Right hindlimb (tissue), 1 donor: ENCODE results near the gene RIT2.
"Not testable (repeated sequence)": the region's sequence is repeated elsewhere in the genome, so short reads cannot be mapped to it uniquely, and the experiment has no call there.

ENCODE experiments used
- DNase-seq: peaks from one replicate; pipeline ENCODE4 v3.0.0-alpha.2; 2018

RIT2 gene

DNA sequence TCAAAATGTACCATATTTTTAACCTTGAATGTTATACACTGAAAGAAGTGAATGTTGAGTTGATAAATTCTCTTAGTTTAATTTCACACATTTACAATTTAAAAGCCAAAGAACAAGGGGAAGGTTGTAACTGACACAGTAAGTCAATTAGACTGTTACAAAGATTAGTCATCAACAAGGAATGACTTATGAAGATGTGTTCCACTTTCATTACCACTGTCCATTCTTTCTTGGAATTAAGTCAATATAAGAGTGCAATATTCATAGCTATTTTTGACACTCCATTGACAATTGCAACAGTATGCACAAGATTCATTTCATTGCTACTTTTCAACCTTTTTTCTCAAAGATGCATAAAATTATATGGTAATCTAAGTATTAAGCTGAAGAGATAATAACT lies 291.3 kb downstream of the RIT2 start:
- no peak for DNase-seq

- no peak for DNase-seq
Measured at GRCh38 chr18:42822711-42823110, 292.8 kb downstream of the RIT2 start.

DNA sequence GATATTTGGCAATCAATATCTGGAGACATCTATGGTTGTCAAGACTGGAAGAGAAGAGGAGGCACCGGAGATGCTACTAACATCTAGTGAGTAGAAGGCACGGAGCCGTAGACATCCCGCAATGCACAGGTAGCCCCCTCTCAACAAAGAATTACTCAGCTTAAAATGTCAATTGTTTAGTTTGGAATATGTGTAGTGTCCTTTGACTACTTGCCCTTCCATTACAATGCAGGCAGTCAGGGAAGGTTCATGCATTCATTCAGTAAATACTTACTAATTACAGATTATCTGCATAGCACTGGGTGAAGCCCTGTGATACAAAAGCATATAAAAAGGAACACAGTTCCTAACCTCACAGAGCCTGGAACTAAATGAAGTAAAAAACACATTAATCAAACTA lies 294.0 kb downstream of the RIT2 start:
- DNase-seq: no peak

GRCh38 chr18:42814618-42815017 lies 300.9 kb downstream of the RIT2 start:
- no peak for DNase-seq

DNA sequence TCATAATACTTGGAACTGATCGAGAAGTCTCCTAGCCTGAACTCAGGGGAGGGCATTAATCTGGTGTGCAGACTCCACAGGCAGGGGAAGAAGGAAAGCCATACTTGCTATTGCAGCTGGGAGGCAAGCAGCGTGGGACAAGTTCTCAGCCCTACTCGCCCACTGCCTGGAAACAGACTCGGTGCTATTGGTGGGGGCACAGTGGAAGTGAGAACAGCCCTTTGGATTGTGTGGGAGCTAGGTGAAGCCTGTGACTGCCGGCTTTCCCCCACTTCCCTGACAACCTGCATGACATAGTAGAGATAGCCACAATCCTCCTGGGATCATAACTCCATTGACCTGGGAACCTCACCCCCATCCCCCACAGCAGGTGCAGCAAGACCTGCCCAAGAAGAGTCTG lies 301.3 kb downstream of the RIT2 start:
- DNase-seq: no peak

DNA sequence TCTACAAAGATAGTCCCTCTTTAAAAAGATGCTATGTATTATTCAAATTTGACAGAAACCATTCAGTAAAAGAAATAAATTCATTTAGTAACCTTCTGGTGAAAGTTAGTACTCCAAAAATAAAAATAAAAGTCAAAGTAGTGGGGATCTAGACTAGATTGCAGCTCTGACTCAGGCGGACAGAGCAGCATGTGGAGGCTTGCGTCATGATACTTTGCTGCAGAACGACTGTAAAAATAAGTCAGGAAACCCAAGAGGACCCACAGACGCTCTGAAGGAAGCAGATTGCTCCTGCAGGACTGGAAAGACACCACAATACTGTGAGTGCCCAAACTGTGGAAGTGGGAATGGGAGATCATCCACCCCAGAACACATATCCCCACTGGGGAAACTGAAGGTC lies 301.9 kb downstream of the RIT2 start:
- no peak for DNase-seq

DNA sequence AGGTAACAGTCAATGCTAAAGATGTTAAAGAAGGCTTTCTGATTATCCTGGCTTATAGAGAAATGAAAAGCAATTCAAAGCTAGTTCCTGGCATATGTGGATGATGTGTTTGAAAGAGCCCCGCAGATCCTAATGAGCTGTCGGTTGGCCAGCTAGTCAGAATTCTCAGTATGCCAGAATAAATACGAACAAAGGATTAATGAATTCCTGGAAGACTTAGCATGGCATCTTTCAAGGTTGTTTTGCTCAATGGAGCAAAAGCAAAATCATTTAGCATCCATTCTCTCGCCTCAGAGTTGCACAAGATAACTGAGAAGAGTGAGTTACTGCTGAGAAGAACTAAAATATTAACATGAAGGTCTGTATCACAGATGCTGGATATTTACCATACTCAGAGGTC lies 307.6 kb downstream of the RIT2 start:
- DNase-seq: no peak

DNA sequence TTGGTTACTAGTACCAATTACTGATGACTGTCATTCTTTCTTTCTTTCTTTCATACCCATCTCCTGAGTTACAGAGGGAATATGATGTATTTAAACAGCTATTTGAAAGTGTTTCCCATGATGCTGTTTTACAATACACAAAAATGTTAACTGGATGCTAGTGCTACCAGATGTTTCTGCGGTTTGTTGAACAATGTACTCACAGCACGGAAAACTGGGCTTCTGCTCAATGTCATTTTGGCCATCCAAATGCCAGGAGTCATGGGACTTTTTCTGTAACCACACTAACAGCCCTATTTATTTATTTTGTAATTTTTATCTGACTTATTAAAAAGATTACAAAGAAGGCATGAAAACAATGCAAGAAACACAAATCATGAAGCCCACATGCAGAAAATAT lies 313.8 kb downstream of the RIT2 start:
- no peak for DNase-seq

DNA sequence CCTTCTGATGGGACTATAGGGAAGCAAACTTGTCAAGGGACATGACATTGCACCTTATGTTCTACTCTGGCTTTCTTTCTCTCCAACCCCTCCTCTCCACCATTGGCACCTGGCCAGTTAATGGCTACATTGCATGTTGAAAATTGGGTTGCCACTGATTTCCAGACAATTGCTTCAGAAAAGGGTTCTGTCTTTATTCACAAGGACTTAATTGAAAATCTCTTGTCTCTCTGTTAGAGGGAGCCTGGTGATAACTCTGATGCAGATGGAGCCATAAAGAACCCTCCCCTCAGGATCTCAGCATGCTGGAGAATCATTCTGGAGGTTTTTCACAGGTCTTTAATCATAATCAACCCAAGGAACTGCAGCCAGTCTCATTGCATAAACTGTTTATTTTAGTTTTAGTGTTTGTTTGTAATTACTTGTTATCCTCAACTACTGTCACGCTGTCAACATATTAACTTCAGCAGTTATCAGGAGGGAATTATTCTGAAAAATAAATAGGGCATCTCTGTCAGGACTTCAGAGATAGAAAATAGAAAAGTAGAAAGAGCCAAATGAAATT lies 316.8 kb downstream of the RIT2 start:
- no peak for DNase-seq

- not testable (repeated sequence) for DNase-seq
Measured at GRCh38 chr18:42795213-42795789, 320.2 kb downstream of the RIT2 start.

- DNase-seq: no peak
Measured at GRCh38 chr18:42792731-42793130, 322.8 kb downstream of the RIT2 start.

- DNase-seq: no peak
Measured at GRCh38 chr18:42784632-42785031, 330.9 kb downstream of the RIT2 start.

DNA sequence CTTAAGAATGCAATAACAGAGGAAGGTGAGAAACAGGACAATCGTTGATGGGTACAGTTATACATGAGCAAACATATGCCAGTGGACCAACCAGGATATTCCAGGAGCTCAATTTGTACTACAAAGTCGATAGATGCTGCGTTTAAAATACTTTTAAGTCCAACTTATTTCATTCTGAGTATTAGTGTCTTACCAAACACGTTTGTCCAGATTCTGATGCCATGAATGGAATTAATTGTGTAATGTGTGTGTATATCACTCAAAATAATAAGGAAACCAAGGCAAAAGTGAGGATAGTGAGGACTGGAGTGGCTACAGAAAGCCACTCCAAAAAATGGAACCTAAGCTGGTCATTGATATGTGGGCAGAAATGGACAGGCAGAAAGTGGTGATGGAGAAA lies 332.6 kb downstream of the RIT2 start:
- DNase-seq: no peak

DNA sequence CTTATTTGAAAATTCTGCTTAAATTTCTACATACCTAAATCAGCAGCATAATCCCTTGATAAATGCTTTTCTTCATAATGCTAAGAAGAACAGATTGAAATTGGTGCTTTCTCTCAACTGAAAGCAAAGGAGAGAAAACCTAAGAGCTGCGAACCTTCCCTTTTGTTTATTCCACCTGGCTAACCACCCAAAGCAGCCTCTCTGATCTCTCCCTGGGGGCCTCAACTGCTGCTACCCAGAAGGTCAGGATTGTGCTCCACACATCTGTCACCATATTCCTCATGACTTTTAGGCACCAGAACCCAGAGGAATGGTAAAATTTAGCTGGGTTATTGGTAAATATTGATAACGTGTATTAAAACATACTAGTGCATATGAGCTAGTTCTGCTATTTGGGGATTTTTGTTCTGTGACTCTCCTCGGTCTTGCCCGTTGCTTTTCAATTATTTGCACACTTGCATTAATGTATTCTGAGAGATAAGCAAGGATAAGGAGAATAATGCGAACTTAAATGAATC lies 334.1 kb downstream of the RIT2 start:
- DNase-seq: no peak

DNA sequence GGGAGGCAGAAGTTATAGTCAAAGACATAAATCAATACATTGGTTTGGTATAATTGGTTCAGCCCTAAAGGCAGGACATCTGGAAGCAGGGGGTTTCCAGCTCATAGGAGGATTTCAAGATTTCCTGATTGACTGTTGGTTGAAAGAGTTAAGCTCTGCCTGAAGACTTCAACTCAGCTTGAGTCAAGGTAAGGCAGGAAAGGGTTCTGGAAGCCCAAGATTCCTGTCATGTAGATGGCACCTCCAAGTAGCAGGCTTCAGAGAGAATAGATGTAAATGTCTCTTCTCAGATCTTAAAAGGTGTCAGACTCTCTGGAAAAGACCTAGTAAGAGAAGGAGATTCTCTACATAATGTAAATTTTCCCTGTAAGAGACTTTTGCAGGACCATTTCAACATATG lies 335.3 kb downstream of the RIT2 start:
- no peak for DNase-seq

DNA sequence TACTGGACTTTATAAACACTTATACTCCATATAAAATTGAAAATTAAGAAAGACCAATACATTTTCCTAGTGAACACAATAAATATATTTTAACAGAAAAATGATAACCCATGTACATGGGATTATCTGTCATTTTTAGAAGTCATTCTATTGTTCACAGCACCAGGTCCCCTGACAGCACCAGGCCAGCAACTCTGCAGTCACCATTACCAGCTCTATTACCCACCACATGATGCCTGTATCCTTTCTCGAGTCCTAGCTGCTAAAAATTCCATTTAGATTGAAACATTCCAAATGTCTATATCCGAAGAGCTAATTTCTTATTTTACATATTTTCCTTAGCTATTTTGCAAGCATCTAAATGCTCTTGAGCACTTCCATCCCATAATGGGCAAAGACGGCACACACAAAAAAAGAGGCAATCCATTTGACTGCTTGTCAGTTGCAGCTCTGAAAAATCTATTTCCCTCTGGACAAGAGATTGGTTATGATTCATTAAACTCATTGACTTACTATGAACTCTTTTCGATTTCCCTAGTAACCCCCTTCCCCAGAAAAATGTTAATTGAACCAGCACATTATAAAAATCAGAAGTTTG lies 336.9 kb downstream of the RIT2 start:
- no peak for DNase-seq

- DNase-seq: no peak
Measured at GRCh38 chr18:42778024-42778423, 337.5 kb downstream of the RIT2 start.

DNA sequence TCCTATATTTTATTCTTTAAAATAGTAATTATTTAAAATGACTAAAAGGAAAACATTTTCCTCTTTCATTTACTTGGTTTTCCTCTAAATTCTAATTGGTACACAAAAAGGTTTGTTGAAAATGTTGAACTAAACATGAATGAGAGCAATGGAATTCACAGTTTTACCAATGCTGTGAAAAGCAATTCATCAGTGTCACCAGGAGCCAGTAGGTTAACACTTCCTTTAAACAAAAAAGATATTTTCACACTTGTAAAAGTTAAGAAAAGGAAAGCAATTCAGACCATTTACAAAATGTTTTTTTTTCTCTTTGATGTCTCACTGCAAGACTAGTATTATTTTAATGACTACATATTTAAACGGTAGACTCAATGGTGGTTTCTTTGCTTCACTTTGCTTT lies 341.6 kb downstream of the RIT2 start:
- no peak for DNase-seq

DNA sequence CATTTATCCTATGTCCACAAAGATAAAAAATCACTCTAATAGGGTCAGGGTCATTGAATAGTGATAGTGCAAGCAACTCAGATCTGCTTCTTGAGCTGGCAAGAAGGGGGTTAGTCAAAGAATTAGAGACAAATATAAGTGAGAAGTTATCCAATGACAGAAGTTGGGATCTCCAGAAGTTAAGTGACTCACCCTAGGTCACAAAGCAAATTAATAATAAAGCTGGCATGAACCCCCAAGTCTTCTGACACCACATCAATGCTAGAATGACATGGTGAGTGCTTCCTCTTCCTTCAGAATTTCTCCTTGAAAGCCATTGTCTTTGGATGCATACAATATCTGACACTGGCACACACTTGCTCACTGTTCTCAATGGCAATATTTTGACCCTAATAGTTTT lies 343.5 kb downstream of the RIT2 start:
- DNase-seq: no peak

DNA sequence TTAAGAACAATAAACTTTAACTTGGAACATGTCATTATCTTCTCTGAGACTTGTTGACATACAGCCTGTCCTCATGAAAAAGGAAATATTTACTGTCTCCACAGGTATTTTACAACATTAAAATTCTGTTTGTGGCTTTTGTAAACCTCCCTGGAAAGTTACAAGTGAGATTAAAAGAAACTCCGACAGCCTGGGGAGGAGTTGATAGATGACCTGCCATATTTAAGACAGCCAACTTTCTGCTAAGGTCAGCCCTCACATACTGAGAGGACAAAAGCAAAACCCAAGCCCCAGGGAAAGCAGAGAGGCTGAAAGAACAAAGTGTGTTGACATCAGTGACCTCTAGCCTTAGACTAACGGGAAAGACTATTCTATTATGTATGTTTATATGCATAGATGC lies 350.2 kb downstream of the RIT2 start:
- DNase-seq: no peak

DNA sequence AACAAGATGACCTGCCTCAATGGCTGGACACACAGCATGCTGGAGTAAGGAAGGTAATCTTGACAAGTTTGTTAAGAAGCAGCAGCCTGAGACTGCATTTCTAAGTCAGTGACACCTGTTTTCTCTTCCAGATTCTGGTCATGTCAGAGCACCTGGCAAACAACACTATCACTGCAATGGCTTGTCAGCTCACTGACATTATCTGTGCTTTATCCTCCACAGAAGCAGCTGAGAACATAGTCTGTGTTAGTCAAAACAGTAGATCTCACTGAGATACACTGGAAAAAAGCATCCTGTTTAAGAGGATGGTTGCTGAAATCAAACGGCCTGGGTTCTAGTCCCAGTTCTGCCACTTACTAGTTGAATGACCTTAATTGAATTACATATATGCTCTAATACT lies 355.2 kb downstream of the RIT2 start:
- DNase-seq: no peak

GRCh38 chr18:42758852-42759251 lies 356.6 kb downstream of the RIT2 start:
- DNase-seq: no peak

DNA sequence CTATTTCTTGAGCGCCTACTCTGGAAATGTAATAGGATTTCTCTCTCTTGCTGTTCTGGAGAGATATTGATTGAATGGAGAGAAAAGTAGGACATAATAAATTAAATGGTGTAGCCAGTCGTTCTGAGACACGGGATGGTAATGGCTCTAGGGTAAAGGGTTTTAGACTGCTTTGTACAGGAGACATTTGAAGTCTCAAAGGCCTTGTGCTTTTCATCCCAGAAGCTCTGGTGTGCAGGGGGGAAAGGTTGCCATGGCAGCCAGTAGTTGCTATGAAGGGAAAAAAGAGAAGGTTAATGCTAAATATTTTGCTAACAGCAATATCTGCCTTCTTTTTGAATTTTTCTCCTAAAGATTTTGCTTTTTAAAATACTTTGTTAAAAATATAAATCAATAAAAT lies 359.3 kb downstream of the RIT2 start:
- no peak for DNase-seq

GRCh38 chr18:42752916-42753315 lies 362.6 kb downstream of the RIT2 start:
- no peak for DNase-seq

GRCh38 chr18:42746794-42747193 lies 368.7 kb downstream of the RIT2 start:
- DNase-seq: no peak
